NCI-H526 (cell line): ENCODE data around the gene MCOLN1.

Source experiments
- DNase-seq, 2 experiments: peaks; one replicate each; lab custom pipeline; 2025; lab: John Stamatoyannopoulos, UW

Gene MCOLN1

GRCh38 chr19:7542556-7543348 is 20.3 kb downstream of the MCOLN1 start:
- DNase-seq: no peak

GRCh38 chr19:7544626-7545025 is 22.2 kb downstream of the MCOLN1 start:
- no peak for DNase-seq

GRCh38 chr19:7545300-7545699 is 22.9 kb downstream of the MCOLN1 start:
- DNase-seq: no peak

GRCh38 chr19:7545904-7546303 is 23.5 kb downstream of the MCOLN1 start:
- no peak for DNase-seq

- no peak for DNase-seq
Observed at GRCh38 chr19:7547159-7547558, 24.7 kb downstream of the MCOLN1 start.

- DNase-seq: no peak
Observed at GRCh38 chr19:7549429-7550148, 27.2 kb downstream of the MCOLN1 start.

- no peak for DNase-seq
Observed at GRCh38 chr19:7550169-7550770, 27.8 kb downstream of the MCOLN1 start.

GRCh38 chr19:7550987-7551761 is 28.8 kb downstream of the MCOLN1 start:
- DNase-seq: peak; percentile 54 to 68

GRCh38 chr19:7552781-7553180 is 30.4 kb downstream of the MCOLN1 start:
- no peak for DNase-seq

- no peak for DNase-seq
Observed at GRCh38 chr19:7554565-7554964, 32.1 kb downstream of the MCOLN1 start.

GRCh38 chr19:7554990-7555864 is 32.8 kb downstream of the MCOLN1 start:
- DNase-seq: no peak

GRCh38 chr19:7556696-7557315 is 34.4 kb downstream of the MCOLN1 start:
- no peak for DNase-seq

GRCh38 chr19:7558667-7559066 is 36.2 kb downstream of the MCOLN1 start:
- DNase-seq: no peak

GRCh38 chr19:7559102-7559501 is 36.7 kb downstream of the MCOLN1 start:
- no peak for DNase-seq

GRCh38 chr19:7560255-7560654 is 37.8 kb downstream of the MCOLN1 start:
- DNase-seq: no peak

GRCh38 chr19:7561325-7561724 is 38.9 kb downstream of the MCOLN1 start:
- DNase-seq: no peak

GRCh38 chr19:7562646-7563393 is 40.4 kb downstream of the MCOLN1 start:
- DNase-seq: no peak

- no peak for DNase-seq
Observed at GRCh38 chr19:7564866-7565265, 42.4 kb downstream of the MCOLN1 start.

- no peak for DNase-seq
Observed at GRCh38 chr19:7565332-7565731, 42.9 kb downstream of the MCOLN1 start.

- DNase-seq: no peak
Observed at GRCh38 chr19:7570761-7571160, 48.3 kb downstream of the MCOLN1 start.
